Loucy (cell line): ENCODE measurements around the gene ZNF662.

Experiments used
- H2AFZ ChIP-seq: fragments of 200-600 bp; sonication (generic); 2 replicates; pipeline ENCODE4 v1.6.0; 2016; ENCODE audit warnings: antibody characterized with exemption, mild to moderate bottlenecking, low read length, moderate library complexity
- H3F3A ChIP-seq: fragments of 200-600 bp; 2 replicates; pipeline ENCODE4 v1.6.0; 2016; ENCODE audit warnings: antibody characterized with exemption, low read depth, mild to moderate bottlenecking
- H3K27me3 ChIP-seq: fragments of 200-600 bp; sonication (generic); 2 replicates; pipeline ENCODE4 v1.6.1; 2014; ENCODE audit warnings: low read length, mild to moderate bottlenecking; ENCODE audit not compliant: insufficient read depth, poor library complexity, severe bottlenecking
- H3K36me3 ChIP-seq: fragments of 200-600 bp; sonication (generic); 2 replicates; pipeline ENCODE4 v1.6.1; 2016; ENCODE audit warnings: low read length; ENCODE audit not compliant: insufficient read depth
- H3K4me1 ChIP-seq: fragments of 200-600 bp; sonication (generic); 2 replicates; pipeline ENCODE4 v1.5.1; 2014; ENCODE audit warnings: low read length, mild to moderate bottlenecking; ENCODE audit not compliant: insufficient read depth, poor library complexity, severe bottlenecking
- H3K4me2 ChIP-seq: fragments of 200-600 bp; sonication (generic); 2 replicates; pipeline ENCODE4 v1.6.0; 2014; ENCODE audit warnings: antibody characterized with exemption, low read length, low read depth, mild to moderate bottlenecking; ENCODE audit not compliant: poor library complexity, severe bottlenecking
- H3K4me3 ChIP-seq: fragments of 200-600 bp; sonication (generic); 2 replicates; pipeline ENCODE4 v1.5.1; 2014; ENCODE audit warnings: low read length, mild to moderate bottlenecking, mixed read lengths; ENCODE audit not compliant: poor library complexity, severe bottlenecking
- H3K79me2 ChIP-seq: fragments of 200-600 bp; sonication (generic); 2 replicates; pipeline ENCODE4 v1.6.1; 2014; ENCODE audit warnings: low read length; ENCODE audit not compliant: insufficient read depth
- H3K9ac ChIP-seq: fragments of 200-600 bp; sonication (generic); 2 replicates; pipeline ENCODE4 v1.6.0; 2014; ENCODE audit warnings: mild to moderate bottlenecking, low read depth, low read length, moderate library complexity; ENCODE audit not compliant: poor library complexity, severe bottlenecking
- H3K9me2 ChIP-seq: fragments of 200-600 bp; sonication (generic); replicated peaks from 2 replicates; pipeline ENCODE4 v1.6.1; 2016; ENCODE audit warnings: low read depth, low read length, mixed read lengths
- H3K9me3 ChIP-seq: fragments of 200-600 bp; sonication (generic); 2 replicates; pipeline ENCODE4 v1.6.1; 2014; ENCODE audit warnings: mild to moderate bottlenecking, antibody characterized with exemption, low read length, low read depth; ENCODE audit not compliant: insufficient read depth
- H4K20me1 ChIP-seq: fragments of 200-600 bp; sonication (generic); 2 replicates; pipeline ENCODE4 v1.6.0; 2014; ENCODE audit warnings: antibody characterized with exemption, low read length, mild to moderate bottlenecking; ENCODE audit not compliant: insufficient read depth, poor library complexity, severe bottlenecking
- EZH2phosphoT487 ChIP-seq: fragments of 200-600 bp; IDR thresholded peaks from 2 replicates; pipeline ENCODE4 v1.6.1; 2018; ENCODE audit warnings: antibody characterized with exemption, mild to moderate bottlenecking, moderate library complexity, borderline replicate concordance
- TF ChIP-seq, protein P1 (sequence below): fragments of 200-600 bp; sonication (generic); conservative IDR thresholded peaks from 2 replicates; pipeline ENCODE4 v1.5.1; 2014; ENCODE audit warnings: mild to moderate bottlenecking, antibody characterized with exemption, low read length

The ZNF662 gene

DNA sequence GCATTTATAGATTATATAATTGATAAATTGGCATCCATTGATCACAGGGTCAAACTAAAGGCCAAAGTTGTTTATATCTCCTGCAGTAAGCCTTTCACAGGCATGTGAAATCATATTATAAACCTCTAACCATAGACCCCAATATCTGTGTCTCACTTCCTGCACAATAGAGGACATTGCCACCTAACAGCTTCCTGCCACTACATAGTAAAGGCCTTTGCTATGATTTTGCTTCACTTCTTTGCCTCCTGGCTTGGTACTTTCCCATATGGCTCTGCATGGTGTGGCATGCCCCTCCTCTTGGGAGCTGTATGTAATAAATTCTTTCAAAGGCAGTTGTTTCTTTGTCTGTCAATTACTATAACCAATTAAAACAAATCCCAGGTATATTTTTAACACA is 20.4 kb downstream of the ZNF662 start:
- H3K9me2 ChIP-seq: no peaks in the 10 kb centered on the region

DNA sequence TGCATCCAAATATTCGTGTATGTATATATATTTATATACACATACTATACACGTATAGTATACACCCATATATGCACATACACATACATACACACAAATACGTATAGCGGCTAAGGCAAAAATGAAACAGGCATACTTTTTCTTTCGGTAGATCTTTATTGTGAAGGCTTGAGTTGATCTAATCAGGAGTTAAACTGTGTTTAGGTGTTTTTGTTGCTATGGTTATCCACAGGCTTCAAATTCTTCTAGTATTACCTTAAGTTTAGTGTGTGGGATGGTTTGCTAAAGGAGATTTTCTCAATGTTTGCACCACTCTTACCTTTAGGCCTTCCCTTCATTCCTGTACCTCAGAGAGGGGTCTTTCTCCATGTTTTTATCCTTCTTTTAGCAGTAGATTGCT is 28.2 kb downstream of the ZNF662 start:
- no peaks in the 10 kb centered on the region for H3K9me2 ChIP-seq
- TF ChIP-seq EZH2phosphoT487: no peak
- TF ChIP-seq, protein P1, sequence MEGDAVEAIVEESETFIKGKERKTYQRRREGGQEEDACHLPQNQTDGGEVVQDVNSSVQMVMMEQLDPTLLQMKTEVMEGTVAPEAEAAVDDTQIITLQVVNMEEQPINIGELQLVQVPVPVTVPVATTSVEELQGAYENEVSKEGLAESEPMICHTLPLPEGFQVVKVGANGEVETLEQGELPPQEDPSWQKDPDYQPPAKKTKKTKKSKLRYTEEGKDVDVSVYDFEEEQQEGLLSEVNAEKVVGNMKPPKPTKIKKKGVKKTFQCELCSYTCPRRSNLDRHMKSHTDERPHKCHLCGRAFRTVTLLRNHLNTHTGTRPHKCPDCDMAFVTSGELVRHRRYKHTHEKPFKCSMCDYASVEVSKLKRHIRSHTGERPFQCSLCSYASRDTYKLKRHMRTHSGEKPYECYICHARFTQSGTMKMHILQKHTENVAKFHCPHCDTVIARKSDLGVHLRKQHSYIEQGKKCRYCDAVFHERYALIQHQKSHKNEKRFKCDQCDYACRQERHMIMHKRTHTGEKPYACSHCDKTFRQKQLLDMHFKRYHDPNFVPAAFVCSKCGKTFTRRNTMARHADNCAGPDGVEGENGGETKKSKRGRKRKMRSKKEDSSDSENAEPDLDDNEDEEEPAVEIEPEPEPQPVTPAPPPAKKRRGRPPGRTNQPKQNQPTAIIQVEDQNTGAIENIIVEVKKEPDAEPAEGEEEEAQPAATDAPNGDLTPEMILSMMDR: no peak
- peaks cover 5% of the 10 kb centered on the region for H3K27me3 ChIP-seq
- H3K4me1 ChIP-seq: no peaks in the 10 kb centered on the region
- no peaks in the 10 kb centered on the region for H3K9me3 ChIP-seq
- H3F3A ChIP-seq: no peaks in the 10 kb centered on the region
- H3K4me2 ChIP-seq: no peak overlapping the region
- no peaks in the 10 kb centered on the region for H4K20me1 ChIP-seq
- H3K79me2 ChIP-seq: no peaks in the 10 kb centered on the region
- H2AFZ ChIP-seq: no peak overlapping the region
- no peak overlapping the region for H3K9ac ChIP-seq
- no peaks in the 10 kb centered on the region for H3K36me3 ChIP-seq
- no peak overlapping the region for H3K4me3 ChIP-seq

More for the DNA sequence above, 20.4 kb downstream of the ZNF662 start:
- Histone ChIP-seq H3K4me1 (no peaks in the 10 kb centered on the region), H3K4me3 (no peak overlapping the region), H3K79me2 (no peaks in the 10 kb centered on the region), H3K9me3 (no peaks in the 10 kb centered on the region), H2AFZ (no peak overlapping the region), H4K20me1 (no peaks in the 10 kb centered on the region), H3K9ac (no peak overlapping the region), H3F3A (no peaks in the 10 kb centered on the region), H3K27me3 (no peaks in the 10 kb centered on the region), H3K4me2 (no peak overlapping the region), H3K36me3 (no peaks in the 10 kb centered on the region)
- TF ChIP-seq EZH2phosphoT487: no peak
- TF ChIP-seq, protein P1: no peak

DNA sequence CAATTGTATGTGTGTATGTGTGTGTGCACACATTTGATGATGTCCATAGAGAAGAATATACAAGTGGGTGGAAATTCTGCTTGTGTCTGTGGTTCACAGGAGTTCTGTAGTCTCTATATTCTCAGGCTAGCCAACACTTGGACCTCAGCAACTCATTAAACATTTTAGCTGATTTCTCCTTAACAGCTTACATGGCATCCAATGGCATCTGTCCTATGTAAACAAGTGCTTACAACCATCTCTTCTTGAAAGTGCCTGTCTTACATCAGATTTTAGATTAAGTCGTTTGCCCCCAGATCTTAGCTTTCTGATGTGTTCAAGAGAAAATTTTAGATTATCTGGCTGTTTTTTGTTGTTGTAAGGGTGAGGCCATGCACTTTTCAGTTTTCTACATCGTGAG is 29.0 kb downstream of the ZNF662 start:
- Histone ChIP-seq H3K4me2 (no peak overlapping the region), H3K4me3 (no peak overlapping the region), H3K9me3 (no peaks in the 10 kb centered on the region), H2AFZ (no peak overlapping the region), H3K27me3 (peaks cover 5% of the 10 kb centered on the region), H4K20me1 (no peaks in the 10 kb centered on the region), H3K4me1 (no peaks in the 10 kb centered on the region), H3K36me3 (no peaks in the 10 kb centered on the region), H3F3A (no peaks in the 10 kb centered on the region), H3K9me2 (no peaks in the 10 kb centered on the region), H3K9ac (no peak overlapping the region), H3K79me2 (no peaks in the 10 kb centered on the region)
- TF ChIP-seq, protein P1: no peak
- no peak for TF ChIP-seq EZH2phosphoT487
